BLaER1 treated with 17β-estradiol and CSF1 and Interleukin-3, amounts not matched to agents 10 nM and 100 nM (cell line): Measurements from ENCODE around the gene ADGRD1.
"Not testable (repeated sequence)": the region's sequence is repeated elsewhere in the genome, so short reads cannot be mapped to it uniquely, and the experiment has no call there.

Experiments
- H3K27ac ChIP-seq, 11 experiments: shearing (Covaris generic); formaldehyde crosslinking; 2 replicates each; pipeline ENCODE4 v1.8.1; 2022
- H3K27me3 ChIP-seq, 11 experiments: shearing (Covaris generic); formaldehyde crosslinking; 2 replicates each; pipeline ENCODE4 v1.8.1; 2022
- H3K36me3 ChIP-seq, 11 experiments: shearing (Covaris generic); formaldehyde crosslinking; 2 replicates each; pipeline ENCODE4 v1.8.1; 2022
- H3K4me1 ChIP-seq, 10 experiments: shearing (Covaris generic); formaldehyde crosslinking; 2 replicates each; pipeline ENCODE4 v1.8.1; 2022
- H3K4me2 ChIP-seq, 11 experiments: shearing (Covaris generic); formaldehyde crosslinking; 2 replicates each; pipeline ENCODE4 v1.8.1; 2022
- H3K4me3 ChIP-seq, 10 experiments: shearing (Covaris generic); formaldehyde crosslinking; 2 replicates each; pipeline ENCODE4 v1.8.1; 2022
- H3K9ac ChIP-seq, 11 experiments: shearing (Covaris generic); formaldehyde crosslinking; 2 replicates each; pipeline ENCODE4 v1.8.1; 2022
- H3K9me3 ChIP-seq, 11 experiments: shearing (Covaris generic); formaldehyde crosslinking; replicated peaks in 1 of 11; 2 replicates each; pipeline ENCODE4 v1.8.1; 2022
- H4K20me1 ChIP-seq, 11 experiments: shearing (Covaris generic); formaldehyde crosslinking; 2 replicates each; pipeline ENCODE4 v1.8.1; 2022
- Cebpa-rat ChIP-seq, 11 experiments: shearing (Covaris generic); IDR thresholded peaks; 2 replicates each; pipeline ENCODE4 v1.8.1; 2022

The ADGRD1 gene

DNA sequence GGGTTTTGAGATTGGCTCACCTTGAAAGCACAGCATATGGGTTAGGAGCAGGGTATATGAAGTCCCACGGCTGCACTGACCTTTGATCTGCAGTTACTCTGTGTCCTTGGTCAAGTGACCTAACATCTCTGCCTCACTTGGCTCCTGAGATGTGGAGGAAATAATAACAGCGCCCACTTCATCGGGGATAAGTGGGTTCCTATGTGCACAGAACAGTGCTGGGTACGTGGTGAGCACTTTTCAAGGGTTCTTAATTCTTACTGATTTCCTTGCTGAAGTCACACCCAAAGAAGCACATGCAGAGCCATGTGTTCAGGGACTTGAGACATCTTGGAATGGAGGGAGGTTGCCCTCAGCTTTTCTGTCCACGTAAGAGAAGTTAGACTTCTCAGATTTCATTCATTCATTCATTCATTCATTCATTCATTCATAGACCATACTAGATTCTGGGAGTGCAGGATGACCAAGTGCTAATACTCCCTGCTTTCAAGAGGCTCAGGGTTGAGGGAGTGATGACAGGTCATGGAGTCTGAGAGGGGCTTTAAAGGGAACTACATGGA is 39.4 kb downstream of the ADGRD1 start:
- H3K4me1 ChIP-seq: peaks cover 0 to 47% (median 23%) of the 10 kb centered on the region in 10 experiments; a peak in 16 of 20 replicates
- peaks cover 6 to 19% (median 12%) of the 10 kb centered on the region in 11 experiments; a peak in 19 of 22 replicates for H3K9me3 ChIP-seq
- peak overlapping the region in 7 of 11 experiments; percentile 41 to 80 (median 67); a peak in 11 of 22 replicates for H3K4me2 ChIP-seq
- H3K27ac ChIP-seq: no peak overlapping the region
- TF ChIP-seq Cebpa-rat (IDR thresholded peaks at IDR 0.05): no peak
- H3K36me3 ChIP-seq: no peaks in the 10 kb centered on the region
- H3K4me3 ChIP-seq: no peak overlapping the region
- no peak overlapping the region for H3K9ac ChIP-seq
- H4K20me1 ChIP-seq: no peaks in the 10 kb centered on the region
- no peaks in the 10 kb centered on the region for H3K27me3 ChIP-seq

DNA sequence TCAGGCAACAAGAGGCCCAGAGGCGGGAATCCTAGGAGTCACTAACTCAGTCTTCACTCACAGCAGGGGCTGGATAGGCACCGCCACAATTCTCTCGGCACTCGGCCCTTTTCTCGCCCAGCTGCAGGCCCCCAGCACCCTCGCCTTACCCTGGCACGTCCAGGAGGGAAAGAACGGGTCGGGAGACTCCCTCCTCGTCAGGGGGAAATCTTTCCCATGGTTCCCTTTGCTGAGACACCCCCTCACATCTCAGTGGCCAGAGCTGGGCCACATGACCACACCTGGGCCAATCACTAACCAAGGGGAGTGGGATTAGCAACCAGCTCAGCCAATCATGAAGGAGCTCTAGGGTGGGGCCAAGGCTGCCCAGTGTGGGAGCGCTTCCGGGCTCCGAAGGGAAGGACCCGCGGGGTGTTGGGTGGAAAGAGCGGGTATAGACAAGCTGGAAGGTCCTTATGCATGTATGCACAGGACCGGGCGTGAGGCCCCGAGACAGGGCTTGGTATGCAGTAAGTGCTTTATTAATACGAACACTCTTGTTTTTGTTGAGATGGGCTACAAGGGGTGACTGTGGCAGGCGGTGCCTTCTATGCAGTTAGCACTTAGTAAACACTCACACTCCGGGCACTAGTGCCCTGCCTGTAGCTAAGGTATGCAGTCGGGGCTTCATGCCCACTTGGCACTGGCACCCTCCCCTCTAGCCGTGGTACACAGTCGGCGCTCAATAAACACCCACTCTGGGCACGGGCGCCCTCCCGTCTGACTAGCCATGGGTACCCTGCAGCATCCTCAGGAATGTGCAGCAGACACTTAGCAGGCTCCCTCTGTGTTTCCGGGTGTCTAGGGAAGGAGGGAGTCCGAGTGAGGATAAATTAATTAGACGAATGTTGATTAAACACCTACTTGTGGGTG is 40.3 kb downstream of the ADGRD1 start:
- H3K27ac ChIP-seq: no peak overlapping the region

DNA sequence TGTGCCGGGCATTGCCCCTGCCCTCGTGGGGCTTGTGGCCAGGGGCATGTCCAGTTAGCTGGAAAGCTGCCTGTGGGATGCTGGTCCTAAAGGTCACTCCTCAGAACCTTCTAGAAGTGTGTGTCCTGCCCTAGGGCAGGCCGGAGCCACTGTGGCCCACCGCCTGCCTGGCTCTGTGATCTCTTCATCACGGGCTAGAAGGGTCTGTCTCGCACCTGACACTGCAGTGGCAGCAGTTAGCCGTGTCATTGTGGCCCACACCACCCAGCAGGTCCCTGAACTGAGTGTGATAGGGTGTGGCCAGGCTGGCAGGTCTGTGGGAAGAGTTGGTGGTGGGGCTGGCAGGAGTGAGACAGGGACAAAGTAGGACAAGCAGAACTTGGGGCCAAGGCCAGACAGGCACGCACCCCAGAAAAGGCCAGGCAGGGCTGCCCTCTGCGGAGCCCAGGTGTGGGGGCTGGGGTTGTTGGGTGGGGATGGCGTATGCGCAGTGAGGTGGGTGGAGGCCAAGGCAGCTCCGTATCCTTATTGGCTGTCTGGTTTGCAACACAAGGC is 41.2 kb downstream of the ADGRD1 start:
- Histone ChIP-seq H3K4me3 (no peak overlapping the region), H4K20me1 (no peaks in the 10 kb centered on the region), H3K36me3 (no peaks in the 10 kb centered on the region), H3K9me3 (peaks cover 17 to 36% (median 27%) of the 10 kb centered on the region in 11 experiments; a peak in 20 of 22 replicates), H3K27ac (peak overlapping the region in 2 of 11 experiments; percentile 12 to 21; a peak in 1 of 22 replicates), H3K4me2 (peak overlapping the region in 5 of 11 experiments; percentile 8 to 60 (median 35); a peak in 6 of 22 replicates), H3K9ac (no peak overlapping the region), H3K4me1 (peaks cover 3 to 57% (median 27%) of the 10 kb centered on the region in 10 experiments; a peak in 18 of 20 replicates), H3K27me3 (no peaks in the 10 kb centered on the region)
- TF ChIP-seq Cebpa-rat (IDR thresholded peaks at IDR 0.05): no peak

More for the DNA sequence above, 40.3 kb downstream of the ADGRD1 start:
- Histone ChIP-seq H3K27me3 (no peaks in the 10 kb centered on the region), H3K4me2 (no peak overlapping the region), H3K4me1 (peaks cover 0 to 51% (median 23%) of the 10 kb centered on the region in 10 experiments; a peak in 16 of 20 replicates), H3K4me3 (no peak overlapping the region), H3K9ac (no peak overlapping the region), H4K20me1 (no peaks in the 10 kb centered on the region), H3K36me3 (no peaks in the 10 kb centered on the region), H3K9me3 (peaks cover 16 to 29% (median 22%) of the 10 kb centered on the region in 11 experiments; a peak in 20 of 22 replicates)
- TF ChIP-seq Cebpa-rat (IDR thresholded peaks at IDR 0.05): no peak

DNA sequence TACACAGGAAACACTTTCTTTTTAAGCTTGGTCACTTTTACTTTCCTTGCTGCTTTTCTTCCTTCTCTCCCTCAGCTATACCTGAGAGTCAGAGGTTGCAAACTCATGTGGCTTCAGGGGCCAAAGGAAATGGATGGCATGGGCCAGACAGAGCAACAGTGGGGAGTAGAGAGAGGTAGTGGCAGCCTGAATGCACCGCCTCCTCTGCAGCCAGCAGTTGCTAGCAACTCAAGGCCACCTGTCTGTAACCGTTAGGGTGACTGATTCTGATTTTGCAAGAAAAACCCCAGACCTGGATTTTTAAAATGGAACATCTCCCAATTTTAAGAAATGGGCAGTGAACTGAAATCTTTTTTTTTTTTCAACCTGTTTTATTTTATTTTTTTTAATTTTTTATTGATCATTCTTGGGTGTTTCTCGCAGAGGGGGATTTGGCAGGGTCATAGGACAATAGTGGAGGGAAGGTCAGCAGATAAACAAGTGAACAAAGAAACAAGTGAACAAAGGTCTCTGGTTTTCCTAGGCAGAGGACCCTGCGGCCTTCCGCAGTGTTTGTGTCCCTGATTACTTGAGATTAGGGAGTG is 41.8 kb downstream of the ADGRD1 start:
- Histone ChIP-seq H3K4me1 (peaks cover 0 to 57% (median 33%) of the 10 kb centered on the region in 10 experiments; a peak in 17 of 20 replicates), H3K4me2 (peak overlapping the region in 5 of 11 experiments; percentile 8 to 60 (median 35); a peak in 6 of 22 replicates), H3K27ac (0 out of 22 replicates have a peak overlapping the region, but pooled peaks of 1 of the 11 experiments have one; percentile 12), H3K9me3 (peaks cover 17 to 38% (median 27%) of the 10 kb centered on the region in 11 experiments; a peak in 20 of 22 replicates)
- H3K36me3 ChIP-seq, H3K27me3 ChIP-seq, H4K20me1 ChIP-seq, H3K9ac ChIP-seq, H3K4me3 ChIP-seq: not testable (repeated sequence)

DNA sequence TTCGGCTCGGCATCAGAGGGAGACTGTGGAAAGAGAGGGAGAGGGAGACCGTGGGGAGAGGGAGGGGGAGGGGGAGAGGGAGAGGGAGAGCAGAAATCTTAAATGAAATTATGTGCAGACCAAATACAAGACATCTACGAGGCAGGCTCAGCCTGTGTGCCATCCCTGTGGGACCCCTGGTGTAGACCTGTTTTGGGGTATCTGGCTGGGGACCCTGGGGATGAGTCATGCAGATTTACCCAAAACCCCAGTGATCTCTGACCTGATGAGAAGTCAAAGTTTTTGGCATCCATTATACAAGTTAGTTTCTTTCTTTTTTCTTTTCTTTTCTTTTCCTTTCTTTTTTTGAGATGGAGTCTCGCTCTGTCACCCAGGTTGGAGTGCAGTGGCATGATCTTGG is 44.4 kb downstream of the ADGRD1 start:
- Histone ChIP-seq H3K36me3 (no peaks in the 10 kb centered on the region), H4K20me1 (peaks cover 0 to 5% (median 0%) of the 10 kb centered on the region in 11 experiments; a peak in 2 of 22 replicates), H3K4me1 (peaks cover 16 to 60% (median 44%) of the 10 kb centered on the region in 10 experiments), H3K4me3 (no peak overlapping the region), H3K27me3 (peaks cover 0 to 13% (median 0%) of the 10 kb centered on the region in 11 experiments; a peak in 6 of 22 replicates), H3K9me3 (peaks cover 17 to 38% (median 27%) of the 10 kb centered on the region in 11 experiments; a peak in 20 of 22 replicates), H3K9ac (no peak overlapping the region), H3K27ac (no peak overlapping the region), H3K4me2 (0 out of 22 replicates have a peak overlapping the region, but pooled peaks of 1 of the 11 experiments have one; percentile 97)
- no peak for TF ChIP-seq Cebpa-rat (IDR thresholded peaks at IDR 0.05)

DNA sequence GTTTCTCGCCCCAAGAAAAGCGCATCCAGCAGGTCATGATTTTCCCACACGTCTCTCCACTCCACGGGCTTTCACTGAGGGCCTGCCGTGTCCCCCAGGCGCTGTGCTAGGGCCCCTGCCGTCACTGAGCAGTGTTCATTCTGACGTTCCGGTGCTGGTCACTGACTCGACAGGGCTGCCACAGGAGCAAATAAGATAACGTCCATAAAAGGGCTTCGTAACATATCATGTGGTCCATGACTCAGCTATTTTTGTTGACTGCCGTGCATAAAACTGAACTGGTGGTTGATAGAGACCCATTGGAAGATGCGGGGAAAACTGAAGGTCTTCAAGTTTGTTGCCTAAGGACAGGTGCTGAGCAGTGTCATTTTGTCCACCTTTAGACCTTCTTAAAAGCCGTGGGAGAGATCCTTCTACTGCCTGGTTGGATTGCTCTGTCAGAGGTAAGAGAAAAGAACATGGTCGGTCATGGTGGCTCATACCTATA is 46.3 kb downstream of the ADGRD1 start:
- no peak overlapping the region for H3K4me3 ChIP-seq
- H3K9ac ChIP-seq: 0 out of 22 replicates have a peak overlapping the region, but pooled peaks of 1 of the 11 experiments have one; percentile 1
- no peak for TF ChIP-seq Cebpa-rat (IDR thresholded peaks at IDR 0.05)
- H3K36me3 ChIP-seq: no peaks in the 10 kb centered on the region
- peaks cover 0 to 5% (median 0%) of the 10 kb centered on the region in 11 experiments; a peak in 2 of 22 replicates for H4K20me1 ChIP-seq
- H3K27ac ChIP-seq: peak overlapping the region in 6 of 11 experiments; percentile 5 to 65 (median 56); a peak in 8 of 22 replicates
- peaks cover 0 to 32% (median 0%) of the 10 kb centered on the region in 11 experiments; a peak in 6 of 22 replicates for H3K27me3 ChIP-seq
- H3K4me1 ChIP-seq: peaks cover 35 to 73% (median 59%) of the 10 kb centered on the region in 10 experiments
- H3K4me2 ChIP-seq: peak overlapping the region in 8 of 11 experiments; percentile 2 to 97 (median 39); a peak in 14 of 22 replicates
- H3K9me3 ChIP-seq: peaks cover 17 to 36% (median 27%) of the 10 kb centered on the region in 11 experiments; a peak in 20 of 22 replicates

DNA sequence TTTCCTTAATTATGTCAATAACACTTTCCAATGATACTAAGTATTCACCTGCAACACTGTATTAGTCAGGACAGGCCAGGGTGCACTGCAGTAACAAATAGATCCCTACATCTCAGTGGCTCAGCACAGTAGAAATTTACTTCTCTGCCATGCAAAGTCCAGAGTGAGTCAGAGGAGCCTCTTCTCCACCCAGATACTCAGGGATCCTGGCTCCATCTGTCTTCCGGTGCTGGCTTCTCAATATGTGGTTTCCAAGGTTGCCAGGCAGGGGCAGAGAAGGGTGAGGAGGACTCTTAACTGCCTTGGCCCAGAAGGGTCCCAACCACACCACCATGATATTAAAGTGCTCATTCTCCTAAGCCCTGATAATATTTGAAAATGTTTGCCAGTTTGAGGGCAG is 47.8 kb downstream of the ADGRD1 start:
- Histone ChIP-seq H3K9me3 (peaks cover 17 to 36% (median 27%) of the 10 kb centered on the region in 11 experiments; a peak in 20 of 22 replicates), H4K20me1 (peaks cover 0 to 13% (median 0%) of the 10 kb centered on the region in 11 experiments; a peak in 2 of 22 replicates), H3K4me1 (peaks cover 37 to 82% (median 68%) of the 10 kb centered on the region in 10 experiments), H3K36me3 (no peaks in the 10 kb centered on the region), H3K9ac (peak overlapping the region in 4 of 11 experiments; percentile 68 to 78 (median 74); a peak in 3 of 22 replicates), H3K4me2 (peak overlapping the region in 9 of 11 experiments; percentile 89 to 99 (median 97); a peak in 18 of 22 replicates), H3K27ac (peak overlapping the region in 7 of 11 experiments; percentile 1 to 82 (median 76); a peak in 9 of 22 replicates), H3K27me3 (peaks cover 0 to 44% (median 0%) of the 10 kb centered on the region in 11 experiments; a peak in 6 of 22 replicates), H3K4me3 (peak overlapping the region in 2 of 10 experiments; percentile 56 to 63; a peak in 1 of 20 replicates)
- TF ChIP-seq Cebpa-rat (IDR thresholded peaks at IDR 0.05): no peak
